UCSD-AML1 (cell line): ENCODE data around the gene PFDN1.

Experiments
- DNase-seq: peaks from one replicate; lab custom pipeline; 2025; ENCODE audit not compliant: unreplicated experiment; lab: John Stamatoyannopoulos, UW

Gene PFDN1

GRCh38 chr5:140329739-140330481, 27.0 kb upstream of the PFDN1 start:
- no peak for DNase-seq

- no peak for DNase-seq
Observed at GRCh38 chr5:140328036-140328764, 25.3 kb upstream of the PFDN1 start.

GRCh38 chr5:140327589-140327988, 24.7 kb upstream of the PFDN1 start:
- DNase-seq = no peak

GRCh38 chr5:140325486-140325885, 22.6 kb upstream of the PFDN1 start:
- DNase-seq = no peak

- no peak for DNase-seq
Observed at GRCh38 chr5:140324617-140325241, 21.8 kb upstream of the PFDN1 start.

- no peak for DNase-seq
Observed at GRCh38 chr5:140324041-140324600, 21.2 kb upstream of the PFDN1 start.

GRCh38 chr5:140322751-140323731, 20.1 kb upstream of the PFDN1 start:
- DNase-seq = no peak

GRCh38 chr5:140321796-140322195, 18.9 kb upstream of the PFDN1 start:
- no peak for DNase-seq

- DNase-seq = no peak
Observed at GRCh38 chr5:140319833-140320232, 16.9 kb upstream of the PFDN1 start.

GRCh38 chr5:140318792-140319191, 15.9 kb upstream of the PFDN1 start:
- DNase-seq = no peak

GRCh38 chr5:140317859-140318258, 15.0 kb upstream of the PFDN1 start:
- DNase-seq = no peak

GRCh38 chr5:140312791-140313189, 9.9 kb upstream of the PFDN1 start:
- no peak for DNase-seq

GRCh38 chr5:140312067-140312790, 9.3 kb upstream of the PFDN1 start:
- no peak for DNase-seq

GRCh38 chr5:140311011-140311467, 8.1 kb upstream of the PFDN1 start:
- no peak for DNase-seq

GRCh38 chr5:140310434-140310833, 7.5 kb upstream of the PFDN1 start:
- no peak for DNase-seq

GRCh38 chr5:140309706-140310249, 6.9 kb upstream of the PFDN1 start:
- no peak for DNase-seq

GRCh38 chr5:140305471-140305870, 2.6 kb upstream of the PFDN1 start:
- DNase-seq = no peak

- no peak for DNase-seq
Observed at GRCh38 chr5:140303966-140304365, 1.1 kb upstream of the PFDN1 start.

GRCh38 chr5:140301136-140301535, 1.8 kb downstream of the PFDN1 start:
- DNase-seq = no peak

GRCh38 chr5:140299056-140299455, 3.8 kb downstream of the PFDN1 start:
- no peak for DNase-seq
